GM12873 (cell line): ENCODE measurements around the gene CUTA.

Experiments
- TF ChIP-seq, protein P1 (sequence below): IDR thresholded peaks from 2 replicates; pipeline ENCODE4 v1.5.1; 2012; ENCODE audit warnings: low read depth, mild to moderate bottlenecking, moderate library complexity, low read length, control low read depth; ENCODE audit not compliant: insufficient read depth; ENCODE audit errors: missing control alignments

The CUTA gene

GRCh38 chr6:33404884-33405283 is 13.0 kb downstream of the CUTA start:
- TF ChIP-seq, protein P1, sequence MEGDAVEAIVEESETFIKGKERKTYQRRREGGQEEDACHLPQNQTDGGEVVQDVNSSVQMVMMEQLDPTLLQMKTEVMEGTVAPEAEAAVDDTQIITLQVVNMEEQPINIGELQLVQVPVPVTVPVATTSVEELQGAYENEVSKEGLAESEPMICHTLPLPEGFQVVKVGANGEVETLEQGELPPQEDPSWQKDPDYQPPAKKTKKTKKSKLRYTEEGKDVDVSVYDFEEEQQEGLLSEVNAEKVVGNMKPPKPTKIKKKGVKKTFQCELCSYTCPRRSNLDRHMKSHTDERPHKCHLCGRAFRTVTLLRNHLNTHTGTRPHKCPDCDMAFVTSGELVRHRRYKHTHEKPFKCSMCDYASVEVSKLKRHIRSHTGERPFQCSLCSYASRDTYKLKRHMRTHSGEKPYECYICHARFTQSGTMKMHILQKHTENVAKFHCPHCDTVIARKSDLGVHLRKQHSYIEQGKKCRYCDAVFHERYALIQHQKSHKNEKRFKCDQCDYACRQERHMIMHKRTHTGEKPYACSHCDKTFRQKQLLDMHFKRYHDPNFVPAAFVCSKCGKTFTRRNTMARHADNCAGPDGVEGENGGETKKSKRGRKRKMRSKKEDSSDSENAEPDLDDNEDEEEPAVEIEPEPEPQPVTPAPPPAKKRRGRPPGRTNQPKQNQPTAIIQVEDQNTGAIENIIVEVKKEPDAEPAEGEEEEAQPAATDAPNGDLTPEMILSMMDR = no peak

DNA sequence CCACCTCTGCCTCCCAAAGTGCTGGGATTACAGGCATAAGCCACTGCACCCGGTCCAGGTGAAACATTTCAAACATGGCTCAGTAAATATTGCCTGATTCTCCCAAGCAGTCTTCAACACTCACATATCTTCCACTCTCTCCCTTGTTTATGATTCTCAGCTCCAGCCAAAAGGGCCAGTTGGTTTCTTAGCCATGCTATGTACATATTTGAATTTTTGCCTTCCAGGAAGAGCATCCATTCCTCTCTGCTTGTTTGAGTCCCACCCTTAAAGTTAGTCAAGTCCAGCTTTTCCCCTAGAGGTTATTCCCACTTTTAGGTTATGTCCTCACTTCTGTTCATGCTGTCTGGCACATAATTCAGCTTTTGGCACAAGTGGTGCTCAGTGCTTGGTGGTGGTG is 20.4 kb downstream of the CUTA start:
- TF ChIP-seq, protein P1 = no peak

GRCh38 chr6:33392979-33393378 is 24.9 kb downstream of the CUTA start:
- TF ChIP-seq, protein P1 = no peak

DNA sequence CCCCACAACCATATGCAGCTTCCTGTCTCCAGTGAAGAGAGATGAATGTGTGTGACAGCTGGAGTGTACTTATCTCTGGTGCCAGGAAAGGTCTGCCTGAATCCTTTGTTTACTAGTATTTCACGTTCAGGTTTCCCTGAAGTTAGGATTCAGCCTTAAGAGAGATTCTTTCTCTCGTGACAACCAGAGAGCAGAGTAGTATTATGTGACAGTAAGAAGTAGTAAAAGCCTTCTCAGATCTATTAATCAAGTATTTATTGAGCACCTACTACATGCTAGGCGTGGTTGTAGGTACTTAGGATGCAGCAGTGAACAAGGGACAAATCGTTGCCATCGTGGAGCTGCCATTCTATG is 25.3 kb downstream of the CUTA start:
- TF ChIP-seq, protein P1 = no peak

DNA sequence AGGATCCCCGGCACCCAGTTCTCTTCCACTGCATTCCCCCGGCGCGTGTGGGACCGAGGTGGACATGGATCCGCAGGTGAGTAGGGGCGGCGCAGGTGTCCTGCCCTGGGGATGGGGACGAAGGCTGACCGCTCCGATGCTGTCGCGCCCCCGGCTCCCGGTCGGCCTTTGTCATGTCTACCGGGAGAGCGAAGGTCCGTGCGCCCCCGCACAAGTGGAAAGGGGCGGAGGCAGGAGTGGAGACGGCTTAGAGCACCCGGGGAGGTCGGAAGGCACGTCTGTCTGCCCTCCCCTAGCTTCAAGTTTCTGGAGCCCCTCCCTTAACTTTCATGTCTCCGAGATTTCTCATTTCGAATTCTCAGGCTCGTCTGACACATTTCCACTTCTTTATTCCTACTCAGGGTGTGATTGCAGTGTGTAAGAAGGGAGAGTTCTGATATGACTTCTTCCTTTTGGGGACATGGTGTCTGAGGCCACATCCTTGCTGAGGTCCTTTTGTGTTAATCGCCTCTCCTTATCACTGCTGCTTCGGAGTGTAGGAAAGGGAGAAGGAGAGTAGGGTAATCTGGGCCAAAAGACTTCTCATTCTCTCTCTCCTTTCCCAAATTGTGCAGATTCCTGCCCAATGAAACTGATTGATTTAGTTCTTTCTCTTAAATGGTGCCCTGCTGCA is 25.8 kb downstream of the CUTA start:
- TF ChIP-seq, protein P1 = no peak

DNA sequence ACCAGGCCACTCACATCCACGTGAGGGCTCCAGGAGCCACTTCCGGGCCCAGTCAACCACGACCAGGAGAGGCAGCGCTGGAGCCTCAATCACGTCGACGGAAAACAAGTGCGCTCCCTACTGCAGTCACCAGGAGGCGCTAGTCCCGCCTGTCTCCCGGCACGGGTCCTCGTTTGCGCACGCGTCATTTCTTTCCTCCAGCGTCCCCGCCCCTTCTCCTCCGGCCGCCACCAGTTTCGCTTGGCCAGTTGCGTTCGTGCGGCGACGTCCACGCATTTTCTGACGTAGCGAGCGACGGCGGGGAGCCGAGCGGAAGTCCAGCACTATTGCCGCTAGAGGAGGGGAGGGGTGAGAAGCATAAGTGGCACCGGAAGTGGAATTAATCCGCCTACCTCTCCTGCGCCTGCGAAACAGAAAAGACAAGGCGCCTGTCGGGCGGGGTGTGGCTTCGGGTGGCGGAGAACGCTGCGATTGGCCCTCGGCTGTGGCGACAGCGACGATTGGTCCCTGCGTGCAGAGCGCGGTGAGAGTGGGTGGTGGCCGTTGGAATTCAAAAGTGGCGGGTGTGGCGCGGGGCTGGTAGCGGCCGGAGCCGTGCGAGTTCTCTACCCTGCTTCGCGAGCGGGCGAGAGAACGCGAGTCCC is 26.5 kb downstream of the CUTA start, which contains the start of gene KIFC1:
Gene KIFC1, plus strand, starts transcription at position 546 of the 644 bp plus-strand sequence. CDS start 163 bp downstream, outside the sequence.
- TF ChIP-seq, protein P1 = peak; percentile 98

DNA sequence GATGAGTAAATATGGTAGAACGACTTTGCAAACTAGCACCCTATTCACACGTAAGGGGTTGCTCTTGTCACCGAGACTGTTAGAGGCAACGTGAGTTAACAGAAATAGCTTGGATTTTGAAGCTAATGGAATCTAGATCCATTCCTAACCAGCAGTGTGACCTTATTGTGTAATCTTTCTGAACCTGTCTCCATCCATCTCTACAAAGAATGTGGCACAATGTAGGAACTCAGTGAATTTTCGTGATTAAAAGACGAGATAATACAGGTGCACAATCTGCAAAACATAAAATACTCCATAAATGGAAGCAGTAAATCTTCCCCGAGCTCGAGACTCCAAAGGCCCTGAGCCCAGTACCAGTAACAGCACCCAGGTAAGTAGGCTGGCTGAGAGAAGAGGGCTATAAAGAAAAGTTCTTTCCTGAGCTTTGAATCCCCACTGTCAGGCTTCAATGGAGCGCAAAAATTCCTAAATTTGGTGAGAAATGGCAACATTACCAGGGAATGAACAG is 27.1 kb downstream of the CUTA start:
- TF ChIP-seq, protein P1 = no peak
